OCI-LY1 (cell line): ENCODE data around the gene EXOSC2.

Experiments
- EZH2 ChIP-seq: fragments of 200-600 bp; sonication (generic), shearing (Covaris generic); IDR thresholded peaks from 2 replicates; pipeline ENCODE4 v1.8.0; 2017; ENCODE audit warnings: borderline replicate concordance, mixed run types, mild to moderate bottlenecking, antibody characterized with exemption, low read length, moderate library complexity, mixed read lengths
- TF ChIP-seq, protein P1 (sequence below): fragments of 200-600 bp; sonication (generic), shearing (Covaris generic); IDR thresholded peaks from 2 replicates; pipeline ENCODE4 v1.5.1; 2017; ENCODE audit warnings: mild to moderate bottlenecking, antibody characterized with exemption, low read length, moderate library complexity, mixed read lengths

DNA sequence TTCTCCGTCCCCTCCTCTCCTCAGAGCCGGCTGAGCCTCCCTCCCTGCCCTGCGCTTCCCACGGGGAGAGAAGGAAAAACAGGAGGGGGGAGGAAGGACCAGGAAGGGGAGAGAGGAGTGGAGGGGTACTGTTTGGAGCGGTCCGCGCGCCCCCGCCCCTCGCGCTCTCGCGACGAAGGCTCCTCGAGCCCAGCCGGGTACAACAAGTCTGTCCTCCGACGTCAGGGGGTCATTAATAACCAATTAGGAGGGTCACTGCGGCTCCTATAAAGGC is 29.7 kb upstream of the EXOSC2 start:
- TF ChIP-seq, protein P1, sequence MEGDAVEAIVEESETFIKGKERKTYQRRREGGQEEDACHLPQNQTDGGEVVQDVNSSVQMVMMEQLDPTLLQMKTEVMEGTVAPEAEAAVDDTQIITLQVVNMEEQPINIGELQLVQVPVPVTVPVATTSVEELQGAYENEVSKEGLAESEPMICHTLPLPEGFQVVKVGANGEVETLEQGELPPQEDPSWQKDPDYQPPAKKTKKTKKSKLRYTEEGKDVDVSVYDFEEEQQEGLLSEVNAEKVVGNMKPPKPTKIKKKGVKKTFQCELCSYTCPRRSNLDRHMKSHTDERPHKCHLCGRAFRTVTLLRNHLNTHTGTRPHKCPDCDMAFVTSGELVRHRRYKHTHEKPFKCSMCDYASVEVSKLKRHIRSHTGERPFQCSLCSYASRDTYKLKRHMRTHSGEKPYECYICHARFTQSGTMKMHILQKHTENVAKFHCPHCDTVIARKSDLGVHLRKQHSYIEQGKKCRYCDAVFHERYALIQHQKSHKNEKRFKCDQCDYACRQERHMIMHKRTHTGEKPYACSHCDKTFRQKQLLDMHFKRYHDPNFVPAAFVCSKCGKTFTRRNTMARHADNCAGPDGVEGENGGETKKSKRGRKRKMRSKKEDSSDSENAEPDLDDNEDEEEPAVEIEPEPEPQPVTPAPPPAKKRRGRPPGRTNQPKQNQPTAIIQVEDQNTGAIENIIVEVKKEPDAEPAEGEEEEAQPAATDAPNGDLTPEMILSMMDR, result no peak
- TF ChIP-seq EZH2, result no peak
